Dendritic cell treated with granulocyte-macrophage colony-stimulating factor and Interleukin-4, amounts not matched to agents 40 ng/mL and 50 ng/mL, for 4 days (primary cell): ENCODE measurements around the gene ANO8.
"Not testable (repeated sequence)": the region's sequence is repeated elsewhere in the genome, so short reads cannot be mapped to it uniquely, and the experiment has no call there.

Experiments
- H3K27ac Mint-ChIP-seq: one replicate; pipeline ENCODE4 v1.8.0; 2022; ENCODE audit warnings: mild to moderate bottlenecking, mixed read lengths
- H3K27me3 Mint-ChIP-seq: one replicate; pipeline ENCODE4 v1.8.0; 2022; ENCODE audit warnings: mild to moderate bottlenecking, mixed read lengths
- H3K36me3 Mint-ChIP-seq: one replicate; pipeline ENCODE4 v1.8.0; 2022; ENCODE audit warnings: low read depth, mixed read lengths
- H3K4me1 Mint-ChIP-seq: one replicate; pipeline ENCODE4 v1.8.0; 2022; ENCODE audit warnings: low read depth, mixed read lengths
- H3K4me3 Mint-ChIP-seq: one replicate; pipeline ENCODE4 v1.8.0; 2022; ENCODE audit warnings: mild to moderate bottlenecking, moderate library complexity, mixed read lengths
- H3K9me3 Mint-ChIP-seq: one replicate; pipeline ENCODE4 v1.8.0; 2022; ENCODE audit warnings: mixed read lengths
- intact Hi-C: fragments of 100-400 bp; cut with micrococcal nuclease; formaldehyde crosslinking; loops from one replicate; pipeline ENCODE4 v1.15.0; 2022

ANO8 gene

GRCh38 chr19:17304386-17305215 is 30.1 kb downstream of the ANO8 start:
- no peaks in the 10 kb centered on the region for H3K27me3 Mint-ChIP-seq

GRCh38 chr19:17303940-17304267 is 30.8 kb downstream of the ANO8 start:
- Mint-ChIP-seq H3K4me3 (peak overlapping the region; percentile 78), H3K9me3 (no peaks in the 10 kb centered on the region), H3K4me1 (peaks cover 48% of the 10 kb centered on the region), H3K36me3 (peaks cover 39% of the 10 kb centered on the region), H3K27ac (no peak overlapping the region), H3K27me3 (no peaks in the 10 kb centered on the region)
- intact Hi-C loops = no loop called here

More at GRCh38 chr19:17304386-17305215, 30.1 kb downstream of the ANO8 start:
- Mint-ChIP-seq H3K36me3 (peaks cover 41% of the 10 kb centered on the region), H3K4me1 (peaks cover 52% of the 10 kb centered on the region), H3K4me3 (peak overlapping the region; percentile 85), H3K9me3 (no peaks in the 10 kb centered on the region), H3K27ac (peak overlapping the region; percentile 92)
- intact Hi-C loops = loop anchor here (1.0 kb wide), 2 partner anchors 12 to 37 kb away; partner anchors contain the start of gene BABAM1

DNA sequence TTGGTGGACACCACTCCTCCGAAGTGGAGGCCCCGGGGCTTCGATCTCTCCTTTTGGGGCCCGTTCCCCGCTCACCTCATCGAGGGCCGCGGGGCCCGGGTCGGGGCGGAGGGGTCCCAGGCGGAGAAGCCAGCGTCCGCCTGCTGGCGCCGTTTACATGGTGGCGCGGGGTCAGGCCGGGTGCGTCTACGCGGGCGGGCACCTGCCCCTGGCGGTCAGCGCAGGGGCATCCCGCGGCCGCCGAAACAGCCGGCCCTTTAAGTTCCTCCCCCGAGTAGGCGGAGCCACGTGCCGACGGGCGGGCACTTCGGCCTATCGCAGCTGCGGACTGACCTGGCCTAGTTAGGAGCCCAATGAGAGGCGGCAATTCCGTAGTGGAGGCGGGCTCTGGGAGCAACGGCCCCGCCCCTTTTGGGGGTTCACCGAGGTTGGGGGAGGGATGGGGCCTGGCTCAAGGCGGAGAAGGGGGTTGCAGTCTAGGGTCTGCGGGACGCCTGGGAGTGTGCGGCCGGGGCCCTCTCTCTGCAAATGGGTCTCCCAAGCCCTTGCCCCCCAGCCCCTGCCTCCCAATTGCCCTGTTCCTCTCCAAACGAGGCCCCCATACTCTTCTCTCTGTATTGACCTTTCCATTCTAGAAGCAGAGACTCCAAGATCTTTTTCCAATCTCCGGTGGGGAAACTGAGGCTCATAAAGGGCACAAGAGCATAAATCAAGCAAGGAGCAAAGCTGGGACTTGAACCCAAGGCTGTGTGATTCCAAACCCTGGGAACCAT is 31.3 kb downstream of the ANO8 start, which contains the start of gene ABHD8:
ABHD8 (minus strand) TSS at position 259 of the 773 bp plus-strand sequence. CDS start 1,809 bp downstream, outside the sequence.
- peaks cover 46% of the 10 kb centered on the region for H3K4me1 Mint-ChIP-seq
- intact Hi-C loops = no loop called here
- peaks cover 44% of the 10 kb centered on the region for H3K36me3 Mint-ChIP-seq
- no peaks in the 10 kb centered on the region for H3K27me3 Mint-ChIP-seq
- peak within 1 kb of the TSS; percentile 54 for H3K27ac Mint-ChIP-seq
- H3K4me3 Mint-ChIP-seq = peak within 1 kb of the TSS; percentile 78
- no peaks in the 10 kb centered on the region for H3K9me3 Mint-ChIP-seq

GRCh38 chr19:17302391-17303166 is 32.1 kb downstream of the ANO8 start:
- no peaks in the 10 kb centered on the region for H3K27me3 Mint-ChIP-seq
- H3K9me3 Mint-ChIP-seq = no peaks in the 10 kb centered on the region
- H3K4me3 Mint-ChIP-seq = peak overlapping the region; percentile 78
- H3K36me3 Mint-ChIP-seq = peaks cover 50% of the 10 kb centered on the region
- peaks cover 41% of the 10 kb centered on the region for H3K4me1 Mint-ChIP-seq
- peak overlapping the region; percentile 54 for H3K27ac Mint-ChIP-seq
- intact Hi-C loops = no loop called here

GRCh38 chr19:17300992-17301619 is 33.5 kb downstream of the ANO8 start:
- H3K27ac Mint-ChIP-seq = no peak overlapping the region
- no peak overlapping the region for H3K4me3 Mint-ChIP-seq
- no peaks in the 10 kb centered on the region for H3K27me3 Mint-ChIP-seq
- peaks cover 52% of the 10 kb centered on the region for H3K36me3 Mint-ChIP-seq
- H3K9me3 Mint-ChIP-seq = no peaks in the 10 kb centered on the region
- intact Hi-C loops = no loop called here
- H3K4me1 Mint-ChIP-seq = peaks cover 35% of the 10 kb centered on the region

DNA sequence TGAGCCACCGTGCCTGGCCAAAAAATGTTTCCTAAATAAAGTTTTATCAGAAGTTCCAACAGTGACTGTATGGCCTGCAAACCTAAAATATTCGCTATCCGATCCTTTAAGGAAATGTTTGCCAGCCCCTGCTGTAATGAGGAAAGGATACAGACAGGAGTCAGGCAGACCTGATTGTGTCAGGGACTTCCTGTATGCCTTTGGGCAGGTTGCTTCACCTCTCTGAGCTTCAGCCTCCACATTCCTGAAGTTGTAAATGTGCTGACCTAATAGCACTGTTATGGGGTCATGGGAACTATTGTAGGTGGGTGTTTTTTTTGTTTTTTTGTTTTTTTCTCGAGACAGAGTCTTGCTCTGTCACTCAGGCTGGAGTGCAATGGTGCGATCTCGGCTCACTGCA is 37.7 kb downstream of the ANO8 start:
- no peak overlapping the region for H3K4me3 Mint-ChIP-seq
- no peak overlapping the region for H3K27ac Mint-ChIP-seq
- peaks cover 20% of the 10 kb centered on the region for H3K4me1 Mint-ChIP-seq
- no peaks in the 10 kb centered on the region for H3K27me3 Mint-ChIP-seq
- intact Hi-C loops = no loop called here
- H3K9me3 Mint-ChIP-seq = no peaks in the 10 kb centered on the region
- peaks cover 61% of the 10 kb centered on the region for H3K36me3 Mint-ChIP-seq

DNA sequence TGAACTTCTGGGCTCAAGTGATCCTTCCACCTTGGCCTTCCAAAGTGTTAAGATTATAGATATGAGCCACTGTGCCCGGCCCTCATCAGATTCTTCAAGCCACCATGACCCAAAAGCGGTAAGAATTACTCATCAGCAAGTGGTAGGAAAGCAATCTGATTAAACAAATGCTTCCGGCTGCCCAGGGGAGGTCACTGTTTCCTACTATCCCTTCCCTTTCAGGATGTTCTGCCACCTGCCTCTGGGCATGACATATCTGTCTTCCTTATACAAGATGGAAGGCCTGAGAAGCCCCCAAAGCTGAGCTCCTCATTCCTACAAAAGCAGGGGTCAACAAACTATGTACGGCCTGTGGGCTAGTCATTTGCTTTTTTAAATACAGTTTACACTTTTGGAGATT is 38.4 kb downstream of the ANO8 start:
- Mint-ChIP-seq H3K27me3 (no peaks in the 10 kb centered on the region), H3K4me1 (peaks cover 18% of the 10 kb centered on the region), H3K27ac (no peak overlapping the region), H3K4me3 (no peak overlapping the region), H3K9me3 (no peaks in the 10 kb centered on the region), H3K36me3 (peaks cover 62% of the 10 kb centered on the region)
- intact Hi-C loops = no loop called here

GRCh38 chr19:17295551-17295950 is 39.1 kb downstream of the ANO8 start:
- H3K36me3 Mint-ChIP-seq = peaks cover 59% of the 10 kb centered on the region
- H3K27ac Mint-ChIP-seq, H3K4me3 Mint-ChIP-seq, H3K27me3 Mint-ChIP-seq, H3K9me3 Mint-ChIP-seq, intact Hi-C loops: not testable (repeated sequence)
- peaks cover 17% of the 10 kb centered on the region for H3K4me1 Mint-ChIP-seq

- Mint-ChIP-seq H3K9me3 (no peaks in the 10 kb centered on the region), H3K27me3 (peaks cover 4% of the 10 kb centered on the region), H3K4me1 (peaks cover 17% of the 10 kb centered on the region), H3K36me3 (peaks cover 50% of the 10 kb centered on the region), H3K4me3 (no peak overlapping the region), H3K27ac (no peak overlapping the region)
- intact Hi-C loops = no loop called here
Observed at GRCh38 chr19:17294051-17294891, 40.4 kb downstream of the ANO8 start.

DNA sequence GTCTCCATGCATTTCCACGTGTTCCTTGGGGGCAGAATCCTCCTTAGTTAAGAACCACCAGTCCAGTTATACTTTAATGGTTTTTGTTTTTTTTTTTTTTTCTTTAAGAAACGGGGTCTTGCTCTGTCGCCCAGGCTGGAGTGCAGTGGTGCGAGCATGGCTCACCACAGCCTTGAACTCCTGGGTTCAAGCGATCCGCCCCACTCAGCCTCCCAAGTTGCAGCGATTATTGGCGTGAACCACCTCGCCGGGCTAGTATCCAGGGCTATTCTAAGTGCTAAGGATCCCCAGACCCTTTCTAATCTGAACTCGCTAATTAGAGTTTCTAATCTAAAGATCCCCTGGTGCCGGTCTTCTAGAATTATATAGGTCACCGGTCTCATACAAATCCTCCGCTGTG is 41.0 kb downstream of the ANO8 start:
- H3K27ac Mint-ChIP-seq = no peak overlapping the region
- peaks cover 44% of the 10 kb centered on the region for H3K36me3 Mint-ChIP-seq
- peaks cover 17% of the 10 kb centered on the region for H3K4me1 Mint-ChIP-seq
- peaks cover 7% of the 10 kb centered on the region for H3K27me3 Mint-ChIP-seq
- H3K4me3 Mint-ChIP-seq = no peak overlapping the region
- intact Hi-C loops = loop anchor here (2.0 kb wide), 3 partner anchors 43 to 93 kb away; partner anchors contain the start of gene GTPBP3
- no peaks in the 10 kb centered on the region for H3K9me3 Mint-ChIP-seq

- H3K4me1 Mint-ChIP-seq = peaks cover 17% of the 10 kb centered on the region
- peaks cover 36% of the 10 kb centered on the region for H3K36me3 Mint-ChIP-seq
- no peaks in the 10 kb centered on the region for H3K9me3 Mint-ChIP-seq
- H3K27ac Mint-ChIP-seq = peak overlapping the region; percentile 77
- intact Hi-C loops = loop anchor here (1.0 to 2.0 kb wide), 4 partner anchors 13 to 94 kb away; partner anchors contain the start of genes GTPBP3 and MRPL34
- H3K27me3 Mint-ChIP-seq = peaks cover 9% of the 10 kb centered on the region
- peak overlapping the region; percentile 77 for H3K4me3 Mint-ChIP-seq
Observed at GRCh38 chr19:17292301-17293074, 42.2 kb downstream of the ANO8 start.

DNA sequence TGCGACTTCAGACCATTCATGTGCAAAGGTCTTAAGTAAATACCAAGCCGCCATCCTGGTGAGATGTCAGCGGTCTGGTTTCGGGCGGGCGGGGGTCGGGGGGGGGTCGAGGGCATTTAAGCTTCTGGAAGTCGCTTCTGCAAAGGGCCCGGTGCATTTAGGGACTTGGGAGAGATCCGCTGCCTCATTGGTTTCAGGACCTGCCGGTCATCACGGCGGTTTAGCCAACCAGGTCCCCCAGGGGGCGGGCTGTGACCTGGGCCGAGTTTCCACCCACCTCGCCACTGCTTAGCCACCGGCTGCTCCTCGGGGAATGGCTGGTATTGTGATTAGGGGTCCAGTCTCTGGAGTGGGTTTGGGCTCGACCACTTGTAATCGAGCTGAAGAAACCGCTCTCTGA is 45.2 kb downstream of the ANO8 start:
- intact Hi-C loops = no loop called here
- Mint-ChIP-seq H3K4me1 (peaks cover 12% of the 10 kb centered on the region), H3K9me3 (no peaks in the 10 kb centered on the region), H3K27ac (no peak overlapping the region), H3K4me3 (no peak overlapping the region), H3K36me3 (peaks cover 24% of the 10 kb centered on the region), H3K27me3 (peaks cover 9% of the 10 kb centered on the region)
